HG03159 (cell line): Measurements from ENCODE around the gene ATXN10.
"Not testable (repeated sequence)": the region's sequence is repeated elsewhere in the genome, so short reads cannot be mapped to it uniquely, and the experiment has no call there.

Experiments used
- ATAC-seq: cut with Tn5 transposase; IDR thresholded peaks from one replicate; pipeline ENCODE4 v1.9.1; 2021; ENCODE audit warnings: mild to moderate bottlenecking, moderate library complexity; ENCODE audit not compliant: unreplicated experiment

The ATXN10 gene

GRCh38 chr22:45671783-45672563 is at the start of gene ATXN10:
Gene ATXN10, plus strand, starts transcription at chr22:45671834. Its CDS starts 230 bp downstream, at chr22:45672064.
- ATAC-seq: peak; percentile 58

- no peak for ATAC-seq
Measured at GRCh38 chr22:45621836-45622600, 49.6 kb upstream of the ATXN10 start.

GRCh38 chr22:45623464-45624145 is 48.0 kb upstream of the ATXN10 start:
- ATAC-seq: not testable (repeated sequence)

- ATAC-seq: no peak
Measured at GRCh38 chr22:45626198-45626651, 45.4 kb upstream of the ATXN10 start.

GRCh38 chr22:45627489-45628233 is 44.0 kb upstream of the ATXN10 start:
- no peak for ATAC-seq

- ATAC-seq: no peak
Measured at GRCh38 chr22:45628515-45628914, 43.1 kb upstream of the ATXN10 start.

- ATAC-seq: no peak
Measured at GRCh38 chr22:45629469-45630089, 42.1 kb upstream of the ATXN10 start.

GRCh38 chr22:45630436-45630835 is 41.2 kb upstream of the ATXN10 start:
- no peak for ATAC-seq

- no peak for ATAC-seq
Measured at GRCh38 chr22:45631140-45631840, 40.3 kb upstream of the ATXN10 start.

GRCh38 chr22:45631841-45632238 is 39.8 kb upstream of the ATXN10 start:
- ATAC-seq: no peak

- no peak for ATAC-seq
Measured at GRCh38 chr22:45632791-45633515, 38.7 kb upstream of the ATXN10 start.

GRCh38 chr22:45636683-45637082 is 35.0 kb upstream of the ATXN10 start:
- ATAC-seq: no peak

GRCh38 chr22:45638197-45638596 is 33.4 kb upstream of the ATXN10 start:
- no peak for ATAC-seq

GRCh38 chr22:45638834-45639746 is 32.5 kb upstream of the ATXN10 start:
- no peak for ATAC-seq

GRCh38 chr22:45639747-45640102 is 31.9 kb upstream of the ATXN10 start:
- no peak for ATAC-seq

GRCh38 chr22:45640291-45640940 is 31.2 kb upstream of the ATXN10 start:
- no peak for ATAC-seq

GRCh38 chr22:45640941-45641621 is 30.6 kb upstream of the ATXN10 start:
- no peak for ATAC-seq
